WI38 (cell line): Measurements from ENCODE around the gene HIBCH.

Source experiments
- H3K4me3 ChIP-seq: 2 replicates; pipeline ENCODE4 v1.5.1; 2011; ENCODE audit warnings: low read depth, mild to moderate bottlenecking, control low read depth, low read length
- CTCF ChIP-seq: IDR thresholded peaks from 2 replicates; pipeline ENCODE4 v1.5.1; 2012; ENCODE audit warnings: low read depth, mild to moderate bottlenecking, control low read depth, low read length

The HIBCH gene

GRCh38 chr2:190178066-190178722 lies 141.4 kb downstream of the HIBCH start:
- H3K4me3 ChIP-seq = no peak overlapping the region

GRCh38 chr2:190177249-190178040 lies 142.2 kb downstream of the HIBCH start:
- TF ChIP-seq CTCF = no peak
- no peak overlapping the region for H3K4me3 ChIP-seq

More at GRCh38 chr2:190178066-190178722, 141.4 kb downstream of the HIBCH start:
- TF ChIP-seq CTCF = no peak

- H3K4me3 ChIP-seq = no peak overlapping the region
- no peak for TF ChIP-seq CTCF
Observed at GRCh38 chr2:190173392-190173791, 146.2 kb downstream of the HIBCH start.

GRCh38 chr2:190170673-190171072 lies 149.0 kb downstream of the HIBCH start:
- no peak overlapping the region for H3K4me3 ChIP-seq
- no peak for TF ChIP-seq CTCF

DNA sequence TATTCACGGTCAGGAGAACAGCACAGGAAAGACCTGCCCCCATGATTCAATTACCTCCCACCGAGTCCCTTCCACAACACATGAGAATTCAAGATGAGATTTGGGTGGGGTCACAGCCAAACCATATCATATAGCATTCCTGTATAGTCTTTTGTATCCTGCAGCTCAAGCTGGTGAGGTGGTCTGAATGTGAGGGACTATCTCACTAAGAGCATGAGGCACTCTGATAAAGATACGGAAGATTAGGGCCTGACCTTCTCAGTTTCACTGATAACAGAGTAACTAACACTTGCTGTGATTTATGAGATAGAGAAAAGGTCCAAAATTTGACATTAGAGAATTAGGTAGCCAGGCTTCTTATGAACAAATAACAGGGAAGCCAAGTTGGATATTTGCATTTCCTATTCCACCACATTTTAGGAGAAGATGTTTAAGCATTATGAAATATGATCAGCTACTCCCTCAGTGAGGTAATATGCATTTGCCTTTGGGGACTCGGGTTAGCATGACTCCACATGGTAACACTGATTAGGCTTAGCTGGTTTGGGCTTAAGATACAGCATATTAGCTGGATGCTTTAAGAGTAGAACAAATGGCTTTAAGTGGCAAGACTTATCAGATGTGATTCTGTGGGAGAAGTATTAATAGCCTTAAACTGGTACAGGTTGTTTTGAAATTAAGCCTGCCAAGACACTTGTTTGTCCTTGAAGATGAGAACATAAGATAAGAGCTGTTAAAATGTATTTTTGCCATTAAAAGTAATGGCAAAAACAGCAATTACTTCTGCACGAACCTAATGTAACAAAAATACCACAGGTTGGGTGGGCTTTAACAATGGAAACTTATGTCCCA lies 150.2 kb downstream of the HIBCH start:
- TF ChIP-seq CTCF = no peak

DNA sequence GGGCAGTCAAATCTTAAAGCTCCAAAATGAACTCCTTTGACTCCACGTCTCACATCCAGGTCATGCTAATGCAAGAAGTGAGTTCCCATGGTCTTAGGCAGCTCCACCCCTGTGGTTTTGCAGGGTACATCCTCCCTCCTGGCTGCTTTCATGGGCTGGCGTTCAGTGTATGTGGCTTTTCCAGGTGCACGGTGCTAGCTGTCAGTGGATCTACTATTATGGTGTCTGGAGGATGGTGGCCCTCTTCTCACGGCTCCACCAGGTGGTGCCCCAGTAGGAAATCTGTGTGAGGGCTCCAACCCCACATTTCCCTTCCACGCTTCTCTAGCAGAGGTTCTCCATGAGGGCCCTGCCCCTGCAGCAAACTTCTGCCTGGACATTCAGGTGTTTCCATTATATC lies 151.9 kb downstream of the HIBCH start:
- H3K4me3 ChIP-seq = no peak overlapping the region
- TF ChIP-seq CTCF = no peak

More for the DNA sequence above, 150.2 kb downstream of the HIBCH start:
- no peak overlapping the region for H3K4me3 ChIP-seq
